ENCODE data around the gene LRRC40.

GRCh38 chr1:70210820-70211219 is 5.4 kb upstream of the LRRC40 start:
- TF ChIP-seq CTCF (IDR thresholded peaks at IDR 0.05) (no peak), EP300 (IDR thresholded peaks at IDR 0.05) (no peak), POLR2A (IDR thresholded peaks at IDR 0.05) (no peak)

Measured in ovary (tissue), 3 donors.